Activated CD8-positive, alpha-beta memory T cell treated with anti-CD3 and anti-CD28 coated beads for 36 hours (primary cell): ENCODE measurements around the gene TMEM271. TPM values are rescaled to one million over a fixed set of nuclear protein-coding genes. Genes with fewer than 3 reads are reported as not detected.

Source experiments
- CTCF ChIA-PET: fragments of 350-600 bp; sonication (Branson Sonifier 250); formaldehyde crosslinking; loops from one replicate; lab custom pipeline; 2021; ENCODE audit warnings: antibody characterized with exemption; lab: Charles Lee
- POLR2A ChIA-PET: fragments of 350-600 bp; sonication (Branson Sonifier 250); formaldehyde crosslinking; loops from one replicate; lab custom pipeline; 2021; ENCODE audit warnings: antibody characterized with exemption; lab: Charles Lee
- total RNA-seq, 2 experiments: library from RNA; stranded (reverse); gene quantifications; one replicate each; pipeline ENCODE4 v1.2.3, GENCODE V29; 2021

TMEM271 gene
- total RNA-seq, 2 experiments from 2014 or later, result not detected

DNA sequence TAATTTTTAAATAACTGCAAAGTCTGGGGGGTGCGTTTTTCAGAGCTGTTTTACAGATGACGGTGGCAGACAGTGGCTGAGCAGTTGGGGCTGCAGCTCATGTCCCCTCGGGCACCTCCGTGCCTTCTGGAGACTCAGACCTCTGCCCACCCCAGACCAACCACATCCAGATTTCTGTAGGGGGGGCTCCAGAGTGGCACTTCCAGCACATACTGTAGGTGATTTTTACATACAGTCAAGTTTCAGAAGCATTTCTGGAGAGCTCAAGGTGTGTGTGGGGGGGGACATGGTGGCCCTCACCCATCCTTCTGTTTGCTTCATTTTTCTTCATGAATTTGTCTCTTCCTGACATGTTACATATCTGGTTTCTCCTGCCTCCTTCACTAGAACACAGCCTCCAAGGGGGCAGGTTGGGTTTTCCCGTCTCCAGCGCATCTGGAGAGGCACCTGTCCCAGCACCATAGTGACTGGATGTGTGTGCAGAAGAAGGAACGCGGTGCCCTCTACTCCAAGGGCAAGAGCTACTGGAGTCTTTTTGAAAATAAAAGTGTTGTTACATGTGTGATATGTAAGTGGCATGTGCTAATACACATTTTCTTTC is 37.5 kb downstream of the TMEM271 start:
- CTCF ChIA-PET, result no interaction called here
- POLR2A ChIA-PET, result no interaction called here

DNA sequence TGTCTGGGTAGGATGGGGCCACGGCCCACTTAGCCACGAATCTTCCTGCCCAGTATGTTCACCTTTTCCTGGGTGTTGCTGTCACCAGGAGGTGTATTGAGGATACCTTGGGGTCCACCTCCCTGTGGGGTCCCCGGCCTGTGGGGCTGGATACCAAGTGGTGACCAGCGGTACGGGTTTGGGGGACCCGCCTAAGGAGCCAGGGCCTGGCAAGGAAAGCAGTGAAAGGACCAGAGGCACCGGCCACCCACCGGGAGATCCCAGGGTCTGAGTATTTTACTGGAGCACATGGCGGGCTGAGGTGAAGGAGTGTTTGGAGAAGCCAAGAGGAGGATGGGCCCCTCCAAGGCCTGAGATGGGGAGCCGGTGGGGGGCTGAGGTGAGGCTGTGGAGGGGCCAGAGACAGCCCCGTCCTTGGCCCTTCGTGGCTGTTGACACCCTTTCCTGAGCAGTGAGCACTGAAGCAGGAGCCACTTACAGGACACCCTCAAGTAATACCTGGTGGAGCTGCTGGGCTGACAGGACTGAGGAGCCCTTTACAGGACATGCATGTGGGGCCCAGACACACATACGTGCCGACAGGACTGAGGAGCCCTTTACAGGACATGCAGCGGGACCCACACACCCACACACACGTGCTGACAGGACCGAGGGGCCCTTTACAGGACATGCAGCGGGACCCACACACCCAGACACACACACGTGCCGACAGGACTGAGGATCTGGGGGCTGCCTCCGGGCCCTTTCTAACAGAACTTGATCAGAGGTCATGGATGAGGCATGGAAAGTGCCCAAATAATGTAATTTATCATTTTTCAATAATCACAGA is 38.4 kb downstream of the TMEM271 start:
- ChIA-PET POLR2A (no interaction called here), CTCF (no interaction called here)

DNA sequence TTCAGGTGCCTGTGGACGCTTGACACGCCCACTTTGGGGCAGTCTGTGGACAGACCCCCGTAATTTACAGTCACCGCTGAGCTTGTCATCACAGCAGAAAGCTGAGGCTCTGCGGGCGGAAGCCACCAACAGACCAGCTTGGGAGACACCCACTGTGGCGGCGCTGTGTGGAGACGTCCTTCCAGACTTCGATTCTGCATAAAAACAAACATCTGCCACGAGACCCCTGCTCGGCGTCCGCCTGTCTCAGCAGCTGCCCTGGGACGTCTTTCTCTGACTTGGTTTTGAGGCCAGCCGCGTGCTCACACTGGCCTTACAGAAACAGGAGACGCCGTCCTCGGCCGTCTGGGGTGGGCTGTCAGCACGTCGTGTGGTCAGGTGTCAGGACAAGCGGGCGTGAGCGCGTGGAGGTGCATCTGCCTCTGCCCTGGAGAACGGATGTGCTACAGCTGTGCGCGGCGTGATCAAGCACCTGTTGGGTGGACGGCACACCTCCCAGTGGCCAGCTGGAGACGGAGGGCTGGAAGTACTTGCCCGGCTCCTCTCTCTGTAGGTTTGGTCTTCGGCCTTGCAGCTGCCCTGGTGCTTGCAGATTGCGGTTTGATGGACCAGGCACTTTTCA is 39.6 kb downstream of the TMEM271 start:
- POLR2A ChIA-PET, result no interaction called here

DNA sequence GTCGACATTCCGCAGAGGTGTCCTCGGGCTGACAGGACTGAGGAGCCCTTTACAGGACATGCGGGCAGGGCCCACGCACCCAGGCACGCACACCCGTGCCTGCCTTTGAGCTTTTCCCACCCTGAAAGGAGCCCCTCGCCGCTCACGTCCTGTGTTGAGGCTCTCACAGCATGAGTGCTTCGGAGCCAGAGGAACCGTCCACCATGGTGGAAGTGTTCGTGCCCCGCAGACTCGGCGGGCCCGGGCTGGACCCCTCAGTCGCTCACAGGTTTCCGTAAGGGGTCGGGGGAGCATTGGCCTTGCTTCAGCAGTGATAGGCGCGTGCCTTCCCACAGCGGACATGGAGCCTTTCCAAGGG is 40.2 kb downstream of the TMEM271 start:
- POLR2A ChIA-PET, result no interaction called here
- CTCF ChIA-PET, result no interaction called here

More for the DNA sequence above, 39.6 kb downstream of the TMEM271 start:
- CTCF ChIA-PET, result no interaction called here

DNA sequence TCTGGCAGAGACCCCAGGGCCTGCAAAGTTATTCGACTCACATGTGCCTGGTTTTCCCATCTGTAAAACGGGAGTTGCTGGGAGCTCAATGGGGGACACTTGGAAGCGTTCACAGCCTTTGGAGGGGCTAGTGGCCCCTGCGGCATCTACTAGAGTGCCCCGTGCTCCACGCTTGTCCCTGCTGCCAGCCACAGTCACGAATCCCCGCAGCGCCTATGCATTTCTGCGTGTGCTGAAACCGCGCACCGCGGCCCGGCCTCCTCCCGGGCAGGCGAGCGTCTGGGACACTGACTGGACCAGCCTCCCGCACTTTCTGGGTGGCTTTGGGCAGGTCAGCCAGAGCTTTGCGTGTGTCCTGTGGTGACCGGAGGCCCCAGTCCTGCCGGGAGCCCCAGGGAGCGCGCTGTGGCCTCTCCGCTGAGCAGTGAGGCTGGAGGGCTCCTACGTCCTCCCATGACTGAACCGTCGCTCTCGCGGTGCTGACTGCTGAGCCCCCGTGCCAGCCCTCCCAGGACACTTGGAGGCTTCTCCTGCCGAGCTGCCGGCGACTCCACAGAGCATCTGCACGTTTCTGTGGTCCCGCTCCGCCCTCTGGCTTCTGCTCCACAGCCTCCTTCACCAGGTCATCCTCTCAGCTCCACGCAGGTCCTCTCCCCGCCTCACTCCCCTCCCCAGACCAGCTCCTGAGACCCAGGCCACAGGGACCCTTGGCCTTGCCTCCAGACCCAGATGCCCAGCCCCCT is 40.7 kb downstream of the TMEM271 start:
- POLR2A ChIA-PET, result no interaction called here
- CTCF ChIA-PET, result no interaction called here

DNA sequence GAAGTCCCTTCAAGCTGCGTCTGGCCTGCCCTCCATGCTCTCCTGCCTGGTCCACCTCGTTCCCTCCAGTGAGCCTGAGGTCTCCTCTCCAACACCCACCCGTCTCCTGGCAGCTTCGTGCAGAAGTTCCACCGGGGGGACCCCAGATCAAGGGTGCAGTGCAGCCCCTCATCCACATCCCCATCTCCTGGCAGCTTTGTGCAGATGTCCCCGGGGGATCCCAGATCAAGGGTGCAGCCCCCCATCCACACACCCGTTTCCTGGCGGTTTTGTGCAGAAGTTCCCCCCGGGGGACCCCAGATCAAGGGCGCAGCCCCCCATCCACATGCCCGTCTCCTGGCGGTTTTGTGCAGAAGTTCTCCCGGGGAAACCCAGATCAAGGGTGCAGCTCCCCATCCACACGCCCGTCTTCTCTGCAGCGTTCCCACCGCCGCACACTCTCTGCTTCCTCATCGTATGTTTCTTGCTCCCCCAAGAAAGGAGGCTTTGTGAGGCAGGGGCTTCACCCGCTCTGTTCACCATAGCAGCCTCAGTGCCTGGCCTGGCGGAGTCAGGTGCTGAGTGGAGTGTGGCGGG is 41.4 kb downstream of the TMEM271 start:
- CTCF ChIA-PET, result no interaction called here
- POLR2A ChIA-PET, result no interaction called here

DNA sequence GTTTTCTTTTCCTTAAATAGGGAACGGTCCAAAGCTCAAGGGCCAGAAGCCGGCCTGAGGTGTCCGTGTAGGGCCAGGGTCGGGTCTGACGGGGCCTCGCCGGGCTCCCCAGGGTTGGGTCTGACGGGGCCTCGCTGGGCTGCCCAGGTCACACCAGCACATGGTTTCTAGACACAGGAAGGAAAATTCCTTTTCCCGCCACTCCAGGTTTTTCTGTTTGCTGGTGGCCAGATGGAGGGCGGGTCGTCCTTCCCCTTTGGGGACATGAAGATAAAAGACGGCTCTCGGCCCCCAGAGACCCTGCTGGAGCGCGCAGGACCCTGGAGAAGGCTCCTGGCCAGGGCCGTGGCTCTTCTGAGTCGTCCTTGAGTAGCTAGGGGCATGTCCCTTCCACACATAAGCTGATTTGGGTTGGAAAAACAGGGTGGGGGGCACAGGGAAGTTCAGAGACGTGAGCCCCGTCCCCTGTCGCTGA is 42.0 kb downstream of the TMEM271 start:
- CTCF ChIA-PET, result no interaction called here

DNA sequence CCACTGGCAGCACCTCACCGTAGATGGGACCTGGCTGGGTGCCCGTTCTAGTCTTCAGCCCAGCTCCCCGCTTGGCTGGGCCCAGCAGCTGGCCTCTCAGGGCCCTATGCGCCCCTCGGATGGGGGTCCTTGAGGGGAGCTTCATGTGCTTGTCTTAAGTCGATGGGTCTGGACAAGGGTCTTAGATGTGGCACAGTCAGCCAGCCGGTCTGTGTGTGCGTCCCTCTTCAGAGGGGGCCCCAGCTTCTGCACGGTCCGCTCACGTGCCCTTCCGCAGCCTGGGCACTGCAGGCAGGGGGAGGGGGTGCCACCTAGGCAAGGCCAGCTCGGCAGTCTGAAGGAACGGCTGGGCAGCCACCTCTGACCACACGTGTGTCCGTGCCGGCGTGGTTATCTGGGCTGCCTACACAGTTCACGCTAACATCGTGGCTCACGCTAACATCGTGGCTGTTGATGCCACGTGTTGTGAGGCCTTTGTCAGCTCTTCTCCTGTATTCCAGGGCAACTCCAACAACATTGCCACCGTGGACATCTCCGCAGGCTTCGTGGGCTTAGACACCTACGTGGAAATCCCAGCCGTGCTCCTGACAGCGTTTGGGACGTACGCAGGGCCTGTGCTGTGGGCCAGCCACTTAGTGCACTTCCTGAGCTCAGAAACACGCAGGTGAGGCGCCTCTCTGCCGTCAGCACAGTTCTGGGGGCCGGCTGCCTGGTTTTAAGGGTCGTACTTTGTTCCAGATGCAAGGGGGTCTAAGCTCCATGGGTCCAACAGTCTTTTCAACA is 42.6 kb downstream of the TMEM271 start:
- POLR2A ChIA-PET, result no interaction called here
- CTCF ChIA-PET, result no interaction called here

More for the DNA sequence above, 42.0 kb downstream of the TMEM271 start:
- POLR2A ChIA-PET, result no interaction called here

DNA sequence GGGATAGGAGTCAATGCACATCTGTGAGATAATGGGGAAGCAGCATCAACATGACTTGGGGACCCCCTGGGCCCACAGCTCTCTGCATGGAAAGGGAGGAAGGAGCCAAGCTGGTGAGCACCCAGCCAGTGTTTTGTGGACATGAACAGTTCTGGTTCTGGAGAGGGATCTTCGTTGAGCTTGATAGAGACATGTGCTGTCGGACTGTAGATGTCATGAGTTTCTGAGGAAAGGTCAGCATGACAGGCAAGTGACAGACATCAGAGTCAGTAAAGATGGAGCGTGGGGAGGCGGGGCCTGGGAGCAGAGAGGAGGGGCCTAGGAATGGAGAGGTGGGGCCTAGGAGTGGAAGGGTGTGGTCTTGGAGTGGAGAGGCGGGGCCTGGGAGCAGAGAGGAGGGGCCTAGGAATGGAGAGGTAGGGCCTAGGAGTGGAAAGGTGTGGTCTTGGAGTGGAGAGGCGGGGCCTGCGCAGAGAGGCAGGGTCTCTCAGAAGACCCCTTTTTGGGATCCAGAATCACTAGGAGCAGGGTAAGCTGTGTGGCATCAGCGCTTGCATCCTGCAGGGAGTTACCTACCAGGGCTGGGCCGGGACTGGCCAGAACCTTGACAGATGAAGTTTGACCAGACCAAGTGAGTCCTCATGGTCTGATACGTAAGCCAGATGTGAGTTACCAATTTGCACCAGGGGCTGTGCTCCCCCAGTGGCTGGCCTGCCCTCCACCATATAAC is 43.3 kb downstream of the TMEM271 start:
- POLR2A ChIA-PET, result no interaction called here

DNA sequence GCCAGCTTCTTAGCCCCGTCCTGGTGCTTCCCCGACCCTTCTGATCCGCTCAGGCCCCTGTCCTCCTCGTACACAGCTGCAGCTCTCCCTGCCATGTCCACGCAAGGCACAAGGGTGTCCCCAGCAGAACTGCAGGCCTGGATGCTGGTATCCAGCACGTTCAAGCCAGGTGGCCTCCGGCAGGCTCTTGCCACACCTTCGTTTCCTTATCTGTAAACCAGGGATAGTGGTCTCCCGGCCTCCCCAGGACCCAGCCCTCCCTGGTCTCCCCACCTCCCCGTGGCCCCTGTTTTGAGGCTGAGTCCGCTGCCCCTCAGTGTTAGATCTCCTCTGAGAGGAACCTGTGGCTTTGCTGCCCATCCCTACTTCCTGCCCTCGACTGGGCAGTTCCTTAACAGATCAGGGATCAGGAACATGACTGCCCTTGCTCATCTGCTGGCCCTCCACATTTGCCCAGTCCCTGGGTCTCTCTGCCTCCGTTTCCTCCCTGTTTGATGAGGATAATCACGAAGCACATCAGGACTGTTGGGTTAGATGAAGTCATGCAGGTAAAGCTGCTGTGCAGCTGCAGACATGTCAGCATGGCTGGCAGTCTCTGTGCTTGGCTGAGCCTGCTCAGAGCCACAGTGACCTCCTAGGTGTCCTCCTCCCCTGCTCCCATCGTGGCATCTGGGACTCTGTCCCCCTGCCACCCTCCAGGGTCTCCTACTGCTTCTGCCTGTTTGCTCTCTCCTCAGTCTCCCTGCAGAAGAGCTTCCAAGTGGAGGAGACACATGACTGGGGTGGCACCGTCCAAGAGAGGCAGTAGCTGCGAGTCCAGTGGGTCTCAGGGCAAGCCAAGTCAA is 44.2 kb downstream of the TMEM271 start:
- CTCF ChIA-PET, result no interaction called here
- POLR2A ChIA-PET, result no interaction called here

More for the DNA sequence above, 43.3 kb downstream of the TMEM271 start:
- CTCF ChIA-PET, result no interaction called here

DNA sequence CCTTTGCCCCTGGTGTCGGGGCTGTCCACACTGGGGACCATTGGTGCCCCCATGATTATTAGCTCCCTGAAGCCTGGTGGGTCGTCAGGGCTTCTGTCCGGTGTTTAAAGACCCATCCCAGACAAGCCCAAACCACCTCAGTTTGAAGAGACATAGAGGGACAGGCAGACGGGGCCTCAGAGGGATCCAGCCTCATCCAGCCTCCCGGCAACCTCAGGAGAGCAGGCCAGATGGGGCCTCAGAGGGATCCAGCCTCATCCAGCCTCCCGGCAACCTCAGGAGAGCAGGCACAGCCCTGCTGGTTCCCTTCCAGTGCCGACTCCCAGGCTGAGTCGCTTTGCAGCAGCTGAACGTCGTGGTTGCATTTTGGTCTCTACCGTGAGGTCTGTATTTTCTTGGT is 45.0 kb downstream of the TMEM271 start:
- POLR2A ChIA-PET, result no interaction called here
- CTCF ChIA-PET, result no interaction called here

DNA sequence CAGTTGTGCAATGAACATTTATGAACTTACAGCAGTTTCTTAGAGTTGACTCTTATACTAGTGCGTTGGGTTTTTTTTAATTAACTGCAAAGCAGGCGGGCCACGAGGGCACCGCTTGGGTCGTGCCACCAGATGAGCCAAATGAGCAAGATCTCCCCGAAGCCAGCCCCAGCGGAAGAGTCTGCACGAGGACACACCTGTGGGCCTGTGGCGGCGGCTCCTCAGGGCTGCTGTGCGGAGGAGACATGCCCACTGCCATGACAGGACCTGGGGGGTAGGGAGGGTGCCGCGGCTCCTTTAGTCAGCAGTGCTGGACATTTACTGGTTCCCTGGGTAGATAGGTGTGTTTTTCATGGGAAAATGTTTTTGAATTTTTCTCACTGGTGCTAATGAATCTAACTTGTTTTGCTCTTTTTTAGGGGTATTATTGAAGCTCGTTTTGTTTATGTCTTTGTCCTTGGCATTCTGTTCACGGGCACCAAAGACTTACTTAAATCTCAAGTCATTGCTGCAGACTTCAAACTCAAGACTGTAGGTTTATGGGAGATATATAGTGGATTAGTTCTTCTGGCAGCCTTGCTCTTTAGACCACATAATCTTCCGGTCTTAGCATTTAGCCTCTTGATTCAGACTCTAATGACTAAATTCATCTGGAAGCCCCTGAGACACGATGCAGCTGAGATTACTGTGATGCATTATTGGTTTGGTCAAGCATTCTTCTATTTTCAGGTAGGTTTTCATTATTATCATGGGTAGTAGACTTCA is 45.9 kb downstream of the TMEM271 start:
- ChIA-PET CTCF (no interaction called here), POLR2A (no interaction called here)

DNA sequence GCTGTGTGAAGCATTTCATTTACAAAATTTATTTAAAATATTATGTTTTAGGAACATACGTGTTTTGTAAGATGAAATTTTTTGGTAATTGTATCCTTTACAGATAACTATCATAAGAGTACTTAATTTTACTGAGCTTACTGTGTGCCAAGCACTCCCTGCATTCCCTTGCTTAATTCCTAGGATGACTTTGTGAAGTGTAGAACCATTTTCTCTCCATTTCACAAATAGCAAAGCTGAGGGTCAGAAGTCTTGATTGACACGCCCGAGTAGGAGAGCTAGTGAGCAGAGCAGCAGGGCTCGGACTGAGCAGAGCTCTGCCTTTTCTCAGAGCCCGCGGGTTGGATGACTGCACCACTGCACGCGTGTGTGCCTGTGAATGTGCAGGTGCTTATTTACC is 46.5 kb downstream of the TMEM271 start:
- POLR2A ChIA-PET, result no interaction called here

DNA sequence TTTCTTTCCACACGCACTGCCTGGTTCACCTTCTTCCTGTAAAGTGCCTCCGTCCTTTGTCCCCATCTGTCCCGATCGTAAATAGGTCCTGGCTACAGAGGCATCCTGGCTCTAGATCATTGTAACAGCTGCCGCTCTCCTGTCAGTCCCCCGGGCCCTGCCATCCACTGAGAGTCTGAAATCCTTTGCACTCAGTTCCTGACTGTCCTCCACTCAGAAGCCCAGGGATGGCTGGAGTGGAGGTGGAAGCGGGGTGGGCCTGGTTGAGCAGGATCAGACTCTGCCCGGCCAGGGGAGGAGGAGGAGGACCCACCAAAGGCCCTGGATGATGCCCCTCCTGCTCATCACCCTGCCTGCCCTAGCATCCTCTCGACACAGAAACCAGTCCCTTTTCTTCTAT is 47.3 kb downstream of the TMEM271 start:
- ChIA-PET CTCF (no interaction called here), POLR2A (no interaction called here)

More for the DNA sequence above, 46.5 kb downstream of the TMEM271 start:
- CTCF ChIA-PET, result no interaction called here

DNA sequence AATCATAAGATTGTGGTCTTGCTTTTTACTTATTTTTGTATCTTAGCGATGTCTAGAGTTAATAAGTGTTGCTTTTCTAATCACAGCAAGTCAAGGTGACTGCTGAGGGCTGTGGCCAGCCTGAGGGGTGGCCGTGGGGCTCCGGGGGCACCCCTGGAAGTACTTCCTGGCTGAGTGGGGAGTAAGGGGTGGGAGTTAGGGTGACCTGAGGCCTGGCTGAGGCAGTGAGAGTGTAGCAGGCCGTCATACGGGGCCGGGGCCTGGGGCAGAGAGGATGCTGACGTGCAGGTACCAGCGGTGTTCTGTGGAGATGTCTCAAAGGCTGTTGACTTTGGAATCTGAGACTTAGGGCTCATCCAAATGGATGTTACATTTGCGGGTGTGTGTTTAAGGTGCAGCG is 47.8 kb downstream of the TMEM271 start:
- ChIA-PET POLR2A (no interaction called here), CTCF (no interaction called here)

DNA sequence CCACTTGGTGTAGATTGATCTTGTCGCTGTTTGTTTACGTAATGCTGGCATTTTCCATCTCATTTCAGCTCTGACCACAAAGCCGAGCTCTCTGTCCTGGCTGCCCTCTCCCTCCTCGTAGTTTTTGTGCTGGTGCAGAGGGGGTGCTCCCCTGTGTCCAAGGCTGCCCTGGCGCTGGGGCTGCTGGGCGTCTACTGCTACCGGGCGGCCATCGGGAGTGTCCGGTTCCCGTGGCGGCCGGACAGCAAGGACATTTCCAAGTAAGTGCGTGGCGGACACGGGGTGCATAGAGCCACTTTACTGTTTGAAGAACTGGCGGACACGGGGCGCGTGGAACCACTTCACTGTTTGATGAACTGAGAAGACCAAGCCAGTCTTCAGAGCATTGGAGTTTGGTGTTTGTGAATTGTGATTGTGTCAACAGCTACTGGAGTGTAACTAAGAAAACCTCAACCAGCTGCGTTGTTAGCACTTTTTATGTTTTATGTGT is 49.1 kb downstream of the TMEM271 start:
- ChIA-PET CTCF (no interaction called here), POLR2A (no interaction called here)
